H9 (cell line): Measurements from ENCODE around the gene GBE1. TPM values are rescaled to one million over a fixed set of nuclear protein-coding genes. Genes with fewer than 3 reads are reported as not detected.

ENCODE experiments used
- DNase-seq: peaks from one replicate; pipeline ENCODE4 v3.0.0-alpha.2; 2017
- H2AFZ ChIP-seq: one replicate; pipeline ENCODE4 v1.6.1; 2013; ENCODE audit warnings: mild to moderate bottlenecking, low read length, control low read depth, moderate library complexity
- H2AK5ac ChIP-seq: 2 replicates; pipeline ENCODE4 v1.6.1; 2013; ENCODE audit warnings: low read length, control low read depth, mixed read lengths; ENCODE audit not compliant: insufficient read length
- H2BK120ac ChIP-seq: one replicate; pipeline ENCODE4 v1.6.1; 2013; ENCODE audit warnings: low read depth, mild to moderate bottlenecking, low read length, control low read depth, inconsistent platforms; ENCODE audit not compliant: poor library complexity, severe bottlenecking
- H2BK12ac ChIP-seq: 2 replicates; pipeline ENCODE4 v1.6.1; 2013; ENCODE audit warnings: low read length, control low read depth, mixed read lengths, low read depth; ENCODE audit not compliant: insufficient read length
- H2BK15ac ChIP-seq: 2 replicates; pipeline ENCODE4 v1.6.1; 2013; ENCODE audit warnings: low read depth, low read length, control low read depth
- H2BK20ac ChIP-seq: one replicate; pipeline ENCODE4 v1.6.1; 2013; ENCODE audit warnings: low read depth, mild to moderate bottlenecking, low read length, control low read depth, inconsistent platforms; ENCODE audit not compliant: poor library complexity, severe bottlenecking
- H2BK5ac ChIP-seq: 2 replicates; pipeline ENCODE4 v1.6.1; 2013; ENCODE audit warnings: low read length, control low read depth, mixed read lengths; ENCODE audit not compliant: insufficient read length
- H3K14ac ChIP-seq: 2 replicates; pipeline ENCODE4 v1.6.1; 2013; ENCODE audit warnings: low read length, control low read depth; ENCODE audit not compliant: insufficient read depth
- H3K18ac ChIP-seq: 2 replicates; pipeline ENCODE4 v1.6.1; 2013; ENCODE audit warnings: low read depth, mild to moderate bottlenecking, mixed read lengths, low read length, control low read depth; ENCODE audit not compliant: insufficient read length
- H3K23ac ChIP-seq: 2 replicates; pipeline ENCODE4 v1.6.1; 2013; ENCODE audit warnings: low read length, control low read depth, mixed read lengths, low read depth; ENCODE audit not compliant: insufficient read length
- H3K23me2 ChIP-seq: 2 replicates; pipeline ENCODE4 v1.6.1; 2013; ENCODE audit warnings: low read depth, mild to moderate bottlenecking, mixed read lengths, low read length, control low read depth; ENCODE audit not compliant: insufficient read length, poor library complexity, severe bottlenecking
- H3K27ac ChIP-seq: 2 replicates; pipeline ENCODE4 v1.5.1; 2013; ENCODE audit warnings: low read length, control low read depth, mixed read lengths, low read depth; ENCODE audit not compliant: insufficient read length
- H3K27me3 ChIP-seq: 2 replicates; pipeline ENCODE4 v1.6.1; 2013; ENCODE audit warnings: low read length, control low read depth, inconsistent platforms; ENCODE audit not compliant: insufficient read depth
- H3K4ac ChIP-seq: 2 replicates; pipeline ENCODE4 v1.6.1; 2013; ENCODE audit warnings: low read depth, mild to moderate bottlenecking, control low read depth, inconsistent platforms, low read length, moderate library complexity
- H3K4me1 ChIP-seq: 2 replicates; pipeline ENCODE4 v1.6.1; 2013; ENCODE audit warnings: low read length, control low read depth, inconsistent platforms; ENCODE audit not compliant: insufficient read depth
- H3K4me2 ChIP-seq: 2 replicates; pipeline ENCODE4 v1.6.1; 2013; ENCODE audit warnings: low read length, control low read depth, mixed read lengths; ENCODE audit not compliant: insufficient read length, insufficient read depth
- H3K56ac ChIP-seq: 2 replicates; pipeline ENCODE4 v1.6.1; 2013; ENCODE audit warnings: low read depth, mild to moderate bottlenecking, mixed read lengths, low read length, control low read depth; ENCODE audit not compliant: insufficient read length
- H3K79me1 ChIP-seq: 2 replicates; pipeline ENCODE4 v1.6.1; 2013; ENCODE audit warnings: low read depth, mild to moderate bottlenecking, moderate library complexity, low read length, control low read depth, inconsistent platforms; ENCODE audit not compliant: insufficient read depth, poor library complexity, severe bottlenecking
- H3K79me2 ChIP-seq: 2 replicates; pipeline ENCODE4 v1.6.1; 2013; ENCODE audit warnings: low read length, control low read depth, inconsistent platforms; ENCODE audit not compliant: insufficient read depth
- H3K9ac ChIP-seq: 2 replicates; pipeline ENCODE4 v1.6.1; 2013; ENCODE audit warnings: low read length, control low read depth, mixed read lengths; ENCODE audit not compliant: insufficient read length; ENCODE audit errors: extremely low read depth
- H3K9me3 ChIP-seq: one replicate; pipeline ENCODE4 v1.6.1; 2013; ENCODE audit warnings: low read depth, low read length, inconsistent platforms; ENCODE audit not compliant: control insufficient read depth
- H3T11ph ChIP-seq: one replicate; pipeline ENCODE4 v1.6.1; 2013; ENCODE audit warnings: mild to moderate bottlenecking, low read length, control low read depth, inconsistent platforms
- H4K20me1 ChIP-seq: one replicate; pipeline ENCODE4 v1.6.1; 2013; ENCODE audit not compliant: control insufficient read depth, insufficient read length, insufficient read depth
- H4K5ac ChIP-seq: 2 replicates; pipeline ENCODE4 v1.6.1; 2013; ENCODE audit warnings: low read depth, mild to moderate bottlenecking, mixed read lengths, low read length, control low read depth; ENCODE audit not compliant: insufficient read length
- H4K8ac ChIP-seq: replicated peaks from 2 replicates; pipeline ENCODE4 v1.6.1; 2013; ENCODE audit warnings: low read length, control low read depth, mixed read lengths, low read depth; ENCODE audit not compliant: insufficient read length
- H4K91ac ChIP-seq: 2 replicates; pipeline ENCODE4 v1.6.1; 2013; ENCODE audit warnings: low read depth, mild to moderate bottlenecking, moderate library complexity, mixed read lengths, low read length, control low read depth; ENCODE audit not compliant: insufficient read length
- H3K27ac Mint-ChIP-seq, 3 experiments: 2 replicates in 2 of 3; 3 replicates in 1 of 3; pipeline ENCODE4 v1.8.0; 2020 to 2021; ENCODE audit warnings: mixed read lengths in 3 of 3, mild to moderate bottlenecking in 1 of 3, moderate library complexity in 1 of 3
- H3K27me3 Mint-ChIP-seq: 2 replicates; pipeline ENCODE4 v1.8.0; 2021; ENCODE audit warnings: low read depth, mild to moderate bottlenecking, moderate library complexity, mixed read lengths
- H3K36me3 Mint-ChIP-seq, 3 experiments: 2 replicates in 2 of 3; 3 replicates in 1 of 3; pipeline ENCODE4 v1.8.0; 2020 to 2021; ENCODE audit warnings: low read depth in 3 of 3, mixed read lengths in 3 of 3; ENCODE audit not compliant: insufficient read depth in 1 of 3
- H3K4me1 Mint-ChIP-seq, 2 experiments: 2 replicates each; pipeline ENCODE4 v1.8.0; 2020; ENCODE audit warnings: mixed read lengths in 2 of 2
- H3K4me3 Mint-ChIP-seq, 2 experiments: 2 replicates in 1 of 2; 3 replicates in 1 of 2; pipeline ENCODE4 v1.8.0; 2020 to 2021; ENCODE audit warnings: mild to moderate bottlenecking in 2 of 2, mixed read lengths in 2 of 2, moderate library complexity in 1 of 2
- H3K9me3 Mint-ChIP-seq, 2 experiments: 2 replicates in 1 of 2; 3 replicates in 1 of 2; pipeline ENCODE4 v1.8.0; 2020; ENCODE audit warnings: mild to moderate bottlenecking in 2 of 2, mixed read lengths in 2 of 2, moderate library complexity in 1 of 2
- WGBS: extraction: QIAGEN DNeasy Blood & Tissue Kit; methylation state at CpG from one replicate; pipeline ENCODE4 v1.1.7; 2013; ENCODE audit warnings: missing lambda C conversion rate, low lambda C conversion rate, mixed read lengths; ENCODE audit not compliant: insufficient read length; ENCODE audit errors: extremely low coverage; 5-methylcytosine and 5-hydroxymethylcytosine counted together
- total RNA-seq: library from RNA; stranded (reverse); gene quantifications from 2 replicates; pipeline ENCODE4 v1.2.1, GENCODE V29; 2021
- TF ChIP-seq, protein P1 (sequence below): fragments of 200-600 bp; sonication (generic); conservative IDR thresholded peaks from 3 replicates; pipeline ENCODE4 v1.8.0; 2021; ENCODE audit warnings: antibody characterized with exemption, mild to moderate bottlenecking

The GBE1 gene
- total RNA-seq, 1 experiment from 2014 or later, result 13.8 TPM

DNA sequence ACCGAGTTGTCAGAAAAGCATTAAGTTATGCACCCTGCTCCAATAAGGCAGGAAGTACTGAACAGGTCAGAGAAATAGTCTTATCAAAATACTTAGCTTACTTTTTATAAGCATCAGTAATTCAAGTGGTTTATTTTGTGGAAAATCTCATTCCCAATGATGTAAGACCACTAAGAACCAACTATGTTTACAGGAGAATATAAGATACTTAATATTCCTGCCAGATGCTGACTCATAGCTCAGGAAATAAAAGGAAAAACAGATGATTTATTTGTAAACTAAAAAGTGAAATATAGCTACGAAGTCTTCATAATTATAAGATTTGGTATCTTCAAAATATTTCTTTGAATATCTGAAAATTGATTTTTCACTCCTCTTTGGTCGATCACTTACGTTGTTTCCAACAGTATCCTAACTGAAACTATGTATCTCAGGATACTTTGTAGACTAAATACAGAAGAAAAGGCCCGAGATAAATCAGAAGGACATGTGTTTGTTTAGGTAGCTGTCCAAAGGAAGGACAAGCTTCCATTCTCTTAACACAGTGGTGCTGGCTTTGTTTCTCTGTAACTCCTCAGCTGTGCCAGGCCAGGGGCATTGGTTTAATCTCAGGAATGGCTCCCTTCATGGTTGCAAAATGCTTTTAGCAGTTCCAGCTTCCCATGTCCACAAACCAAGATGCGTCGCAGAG lies 295.8 kb downstream of the GBE1 start:
- H3K27ac Mint-ChIP-seq, result no peak overlapping the region
- H3K79me2 ChIP-seq, result no peaks in the 10 kb centered on the region
- WGBS, result no CpG with 5 or more reads among the region's 7 CpGs

More for the DNA sequence above, 295.8 kb downstream of the GBE1 start:
- Histone ChIP-seq H4K20me1 (no peaks in the 10 kb centered on the region), H2BK5ac (no peak overlapping the region), H2AFZ (no peak overlapping the region), H4K91ac (no peak overlapping the region), H2AK5ac (no peak overlapping the region), H3K23me2 (no peaks in the 10 kb centered on the region), H3K18ac (no peak overlapping the region), H3K79me1 (no peaks in the 10 kb centered on the region), H3K56ac (no peak overlapping the region), H3K14ac (no peak overlapping the region), H4K8ac (no peak overlapping the region), H3T11ph (no peak overlapping the region), H3K4me1 (no peaks in the 10 kb centered on the region; the same call in 1 of the 2 replicates), H2BK120ac (no peak overlapping the region), H3K27ac (no peak overlapping the region), H3K9ac (no peak overlapping the region), H3K9me3 (no peaks in the 10 kb centered on the region), H3K4ac (no peak overlapping the region), H2BK15ac (no peak overlapping the region), H2BK12ac (no peak overlapping the region), H2BK20ac (no peak overlapping the region), H4K5ac (no peak overlapping the region), H3K4me2 (no peak overlapping the region), H3K23ac (no peak overlapping the region), H3K27me3 (no peaks in the 10 kb centered on the region)
- Mint-ChIP-seq H3K4me1 (peaks cover 20 to 23% of the 10 kb centered on the region in 2 experiments), H3K27me3 (no peaks in the 10 kb centered on the region; the same call in 1 of the 2 replicates), H3K4me3 (no peak overlapping the region), H3K36me3 (no peaks in the 10 kb centered on the region), H3K9me3 (no peaks in the 10 kb centered on the region)
- DNase-seq, result no peak
- TF ChIP-seq, protein P1, sequence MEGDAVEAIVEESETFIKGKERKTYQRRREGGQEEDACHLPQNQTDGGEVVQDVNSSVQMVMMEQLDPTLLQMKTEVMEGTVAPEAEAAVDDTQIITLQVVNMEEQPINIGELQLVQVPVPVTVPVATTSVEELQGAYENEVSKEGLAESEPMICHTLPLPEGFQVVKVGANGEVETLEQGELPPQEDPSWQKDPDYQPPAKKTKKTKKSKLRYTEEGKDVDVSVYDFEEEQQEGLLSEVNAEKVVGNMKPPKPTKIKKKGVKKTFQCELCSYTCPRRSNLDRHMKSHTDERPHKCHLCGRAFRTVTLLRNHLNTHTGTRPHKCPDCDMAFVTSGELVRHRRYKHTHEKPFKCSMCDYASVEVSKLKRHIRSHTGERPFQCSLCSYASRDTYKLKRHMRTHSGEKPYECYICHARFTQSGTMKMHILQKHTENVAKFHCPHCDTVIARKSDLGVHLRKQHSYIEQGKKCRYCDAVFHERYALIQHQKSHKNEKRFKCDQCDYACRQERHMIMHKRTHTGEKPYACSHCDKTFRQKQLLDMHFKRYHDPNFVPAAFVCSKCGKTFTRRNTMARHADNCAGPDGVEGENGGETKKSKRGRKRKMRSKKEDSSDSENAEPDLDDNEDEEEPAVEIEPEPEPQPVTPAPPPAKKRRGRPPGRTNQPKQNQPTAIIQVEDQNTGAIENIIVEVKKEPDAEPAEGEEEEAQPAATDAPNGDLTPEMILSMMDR, result no peak
